Colonic mucosa (tissue), 4 donors: Measurements from ENCODE around the gene KRT8. TPM values are rescaled to one million over a fixed set of nuclear protein-coding genes. Genes with fewer than 3 reads are reported as not detected.

Experiments used
- DNase-seq: peaks from one replicate; pipeline ENCODE4 v3.0.0-alpha.2; 2020
- H3K27ac ChIP-seq: fragments of 200-600 bp; one replicate; pipeline ENCODE4 v1.8.0; 2021
- H3K27me3 ChIP-seq: fragments of 200-600 bp; one replicate; pipeline ENCODE4 v1.8.0; 2021
- H3K36me3 ChIP-seq: fragments of 200-600 bp; one replicate; pipeline ENCODE4 v1.8.0; 2021
- H3K4me1 ChIP-seq: fragments of 200-600 bp; one replicate; pipeline ENCODE4 v1.8.0; 2021; ENCODE audit warnings: mild to moderate bottlenecking
- H3K4me3 ChIP-seq: fragments of 200-600 bp; one replicate; pipeline ENCODE4 v1.8.0; 2021
- H3K9ac ChIP-seq, 2 donors: one replicate each; pipeline ENCODE4 v1.7.0; 2013; ENCODE audit warnings: control low read depth in 2 of 2, low read depth in 2 of 2, low read length in 2 of 2
- H3K9me3 ChIP-seq: fragments of 200-600 bp; one replicate; pipeline ENCODE4 v1.8.0; 2021
- intact Hi-C: fragments of 100-400 bp; cut with DNase I; formaldehyde crosslinking; loops from one replicate; pipeline ENCODE4 v1.14.1; 2022
- total RNA-seq, 2 donors: library from RNA; stranded (reverse); fragmentation: NEBNext Ultra II Directional in 1 of 2; extraction: Animal tissue kit (Norgen Biotek cat#: 25700) in 1 of 2; gene quantifications; one replicate each; pipeline ENCODE4 v1.2.1, GENCODE V29; 2021
- TF ChIP-seq, protein P1 (sequence below): fragments of 200-600 bp; IDR thresholded peaks from one replicate; pipeline ENCODE4 v1.8.0; 2022; ENCODE audit warnings: antibody characterized with exemption, mild to moderate bottlenecking
- donor health status: healthy.
- donor health status: DM: no; HTN: no; CAD: no.
- donor health status: DM: no; HTN: no; CAD: no.

Gene KRT8
- total RNA-seq, 2 donors from 2014 or later, result 4,207 to 4,597 TPM

DNA sequence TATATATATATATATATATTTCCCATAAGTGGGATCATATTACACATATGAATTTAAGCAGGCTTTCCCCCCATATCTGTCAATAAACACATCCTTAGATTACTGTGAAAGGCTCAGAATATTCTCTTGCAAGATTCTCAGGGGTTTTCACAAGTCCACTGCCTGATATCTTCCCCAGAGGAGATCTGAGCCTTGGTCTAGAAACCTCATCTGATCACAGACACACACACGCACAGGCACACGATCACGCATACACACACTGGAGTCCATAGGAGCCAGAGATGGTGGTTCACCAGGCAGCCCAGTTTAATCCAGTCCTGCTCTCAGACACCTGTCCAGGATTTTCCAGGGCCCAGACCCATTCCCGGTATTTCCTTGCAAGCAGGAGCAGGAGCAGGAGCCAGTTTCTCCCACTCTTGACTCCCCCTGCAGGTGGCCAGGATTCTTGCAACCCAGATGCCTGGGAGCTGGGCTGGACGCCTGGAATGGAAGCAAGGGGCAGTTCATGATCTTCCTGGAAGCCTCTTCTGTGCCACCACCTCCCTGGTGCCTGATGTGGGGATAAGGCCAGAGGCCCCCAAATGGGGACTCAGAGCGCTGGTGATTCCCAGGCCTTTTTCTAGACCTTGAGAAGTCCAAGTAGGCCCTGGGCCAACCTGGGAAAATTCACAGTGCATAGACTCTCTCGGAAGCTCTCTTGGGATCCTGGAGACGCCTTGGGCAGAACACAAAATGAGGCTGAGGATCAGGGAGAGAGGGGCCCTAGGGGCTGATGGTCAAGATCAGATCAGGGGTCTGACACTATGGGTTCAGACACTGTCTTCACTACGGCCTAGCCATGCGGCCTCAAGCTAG, 39.6 kb downstream of the KRT8 start:
- TF ChIP-seq, protein P1, sequence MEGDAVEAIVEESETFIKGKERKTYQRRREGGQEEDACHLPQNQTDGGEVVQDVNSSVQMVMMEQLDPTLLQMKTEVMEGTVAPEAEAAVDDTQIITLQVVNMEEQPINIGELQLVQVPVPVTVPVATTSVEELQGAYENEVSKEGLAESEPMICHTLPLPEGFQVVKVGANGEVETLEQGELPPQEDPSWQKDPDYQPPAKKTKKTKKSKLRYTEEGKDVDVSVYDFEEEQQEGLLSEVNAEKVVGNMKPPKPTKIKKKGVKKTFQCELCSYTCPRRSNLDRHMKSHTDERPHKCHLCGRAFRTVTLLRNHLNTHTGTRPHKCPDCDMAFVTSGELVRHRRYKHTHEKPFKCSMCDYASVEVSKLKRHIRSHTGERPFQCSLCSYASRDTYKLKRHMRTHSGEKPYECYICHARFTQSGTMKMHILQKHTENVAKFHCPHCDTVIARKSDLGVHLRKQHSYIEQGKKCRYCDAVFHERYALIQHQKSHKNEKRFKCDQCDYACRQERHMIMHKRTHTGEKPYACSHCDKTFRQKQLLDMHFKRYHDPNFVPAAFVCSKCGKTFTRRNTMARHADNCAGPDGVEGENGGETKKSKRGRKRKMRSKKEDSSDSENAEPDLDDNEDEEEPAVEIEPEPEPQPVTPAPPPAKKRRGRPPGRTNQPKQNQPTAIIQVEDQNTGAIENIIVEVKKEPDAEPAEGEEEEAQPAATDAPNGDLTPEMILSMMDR, result peak; percentile 69
- H3K27ac ChIP-seq, result no peak overlapping the region
- H3K9me3 ChIP-seq, result no peaks in the 10 kb centered on the region
- intact Hi-C loops, result loop anchor here (5.0 to 10.0 kb wide), 2 partner anchors 191 to 283 kb away; no protein-coding TSS in a partner anchor
- no peaks in the 10 kb centered on the region for H3K4me1 ChIP-seq
- no peaks in the 10 kb centered on the region for H3K36me3 ChIP-seq
- no peak overlapping the region for H3K4me3 ChIP-seq
- peak overlapping the region in 1 of 2 donors; percentile 36 for H3K9ac ChIP-seq
- peak; percentile 79 for DNase-seq
- H3K27me3 ChIP-seq, result no peaks in the 10 kb centered on the region

GRCh38 chr12:52862023-52862422, 42.9 kb downstream of the KRT8 start:
- intact Hi-C loops, result loop anchor here (10.0 kb wide), 1 partner anchor 187 kb away; no protein-coding TSS in a partner anchor
- TF ChIP-seq, protein P1, result no peak
- Histone ChIP-seq H3K4me3 (no peak overlapping the region), H3K9ac (no peak overlapping the region), H3K4me1 (no peaks in the 10 kb centered on the region), H3K9me3 (no peaks in the 10 kb centered on the region), H3K36me3 (no peaks in the 10 kb centered on the region), H3K27me3 (no peaks in the 10 kb centered on the region), H3K27ac (no peak overlapping the region)
- no peak for DNase-seq

GRCh38 chr12:52861511-52861910, 43.4 kb downstream of the KRT8 start:
- TF ChIP-seq, protein P1, result no peak
- Histone ChIP-seq H3K36me3 (no peaks in the 10 kb centered on the region), H3K9me3 (no peaks in the 10 kb centered on the region), H3K27ac (no peak overlapping the region), H3K4me3 (no peak overlapping the region), H3K9ac (no peak overlapping the region), H3K27me3 (no peaks in the 10 kb centered on the region), H3K4me1 (no peaks in the 10 kb centered on the region)
- intact Hi-C loops, result loop anchor here (10.0 kb wide), 1 partner anchor 187 kb away; no protein-coding TSS in a partner anchor
- DNase-seq, result no peak

GRCh38 chr12:52860102-52860823, 44.6 kb downstream of the KRT8 start:
- no peaks in the 10 kb centered on the region for H3K4me1 ChIP-seq
- intact Hi-C loops, result loop anchor here (10.0 kb wide), 1 partner anchor 185 kb away; no protein-coding TSS in a partner anchor
- TF ChIP-seq, protein P1, result no peak
- no peaks in the 10 kb centered on the region for H3K27me3 ChIP-seq
- no peaks in the 10 kb centered on the region for H3K9me3 ChIP-seq
- no peak overlapping the region for H3K27ac ChIP-seq
- H3K36me3 ChIP-seq, result no peaks in the 10 kb centered on the region
- no peak for DNase-seq
- no peak overlapping the region for H3K4me3 ChIP-seq
- no peak overlapping the region for H3K9ac ChIP-seq

DNA sequence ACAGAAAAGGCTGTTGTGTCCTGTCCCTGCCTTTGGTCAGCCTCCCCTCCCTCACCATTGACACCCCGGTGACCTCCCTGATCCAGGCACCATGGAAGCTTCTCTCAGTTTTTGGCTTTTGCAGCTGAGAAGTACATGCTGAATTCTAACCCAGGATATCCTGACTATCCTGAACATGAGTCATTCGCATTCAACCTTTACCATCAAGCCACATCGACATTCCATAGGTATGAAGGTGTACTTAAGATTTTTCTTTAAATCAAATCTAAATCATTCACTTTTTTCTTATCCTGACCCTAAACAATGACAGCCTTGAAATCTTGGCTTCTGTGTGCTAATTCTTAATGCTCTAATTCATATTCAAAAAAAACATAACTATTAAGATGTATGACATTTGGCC, 47.4 kb downstream of the KRT8 start:
- Histone ChIP-seq H3K9me3 (no peaks in the 10 kb centered on the region), H3K27me3 (no peaks in the 10 kb centered on the region), H3K4me3 (no peak overlapping the region), H3K9ac (no peak overlapping the region), H3K36me3 (no peaks in the 10 kb centered on the region), H3K4me1 (no peaks in the 10 kb centered on the region), H3K27ac (no peak overlapping the region)
- intact Hi-C loops, result no loop called here
- no peak for DNase-seq
- TF ChIP-seq, protein P1, result no peak
